ENCODE measurements around the gene KEL. TPM values are rescaled to one million over a fixed set of nuclear protein-coding genes. Genes with fewer than 3 reads are reported as not detected.

KEL gene
- total RNA-seq, 1 donor from 2014 or later: 0.28 TPM

GRCh38 chr7:142901426-142902259 is 60.5 kb downstream of the KEL start:
- no peak for DNase-seq (ENCODE audit: low spot score)
- no peak for ATAC-seq

DNA sequence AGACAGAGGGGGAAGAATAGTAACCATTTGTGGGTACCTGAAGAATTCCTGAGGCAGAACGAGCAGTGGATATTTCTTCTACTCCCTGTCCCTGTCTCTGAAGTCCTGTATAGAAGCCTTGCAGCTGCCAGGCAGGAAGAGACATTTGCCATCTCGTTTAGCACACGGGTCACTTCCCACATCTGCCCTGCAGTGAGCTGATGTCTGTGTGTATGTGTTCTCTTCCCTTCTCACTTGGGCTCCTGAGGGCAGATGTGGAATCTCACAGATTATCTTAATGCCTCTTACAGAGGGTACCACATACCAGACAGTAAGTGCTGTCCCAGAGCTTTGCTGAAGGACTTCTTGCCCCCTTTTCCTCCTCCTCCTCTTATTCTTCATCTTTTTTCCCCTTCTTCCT is 62.5 kb downstream of the KEL start:
- DNase-seq (ENCODE audit: low spot score) (no peak), ATAC-seq (no peak)

DNA sequence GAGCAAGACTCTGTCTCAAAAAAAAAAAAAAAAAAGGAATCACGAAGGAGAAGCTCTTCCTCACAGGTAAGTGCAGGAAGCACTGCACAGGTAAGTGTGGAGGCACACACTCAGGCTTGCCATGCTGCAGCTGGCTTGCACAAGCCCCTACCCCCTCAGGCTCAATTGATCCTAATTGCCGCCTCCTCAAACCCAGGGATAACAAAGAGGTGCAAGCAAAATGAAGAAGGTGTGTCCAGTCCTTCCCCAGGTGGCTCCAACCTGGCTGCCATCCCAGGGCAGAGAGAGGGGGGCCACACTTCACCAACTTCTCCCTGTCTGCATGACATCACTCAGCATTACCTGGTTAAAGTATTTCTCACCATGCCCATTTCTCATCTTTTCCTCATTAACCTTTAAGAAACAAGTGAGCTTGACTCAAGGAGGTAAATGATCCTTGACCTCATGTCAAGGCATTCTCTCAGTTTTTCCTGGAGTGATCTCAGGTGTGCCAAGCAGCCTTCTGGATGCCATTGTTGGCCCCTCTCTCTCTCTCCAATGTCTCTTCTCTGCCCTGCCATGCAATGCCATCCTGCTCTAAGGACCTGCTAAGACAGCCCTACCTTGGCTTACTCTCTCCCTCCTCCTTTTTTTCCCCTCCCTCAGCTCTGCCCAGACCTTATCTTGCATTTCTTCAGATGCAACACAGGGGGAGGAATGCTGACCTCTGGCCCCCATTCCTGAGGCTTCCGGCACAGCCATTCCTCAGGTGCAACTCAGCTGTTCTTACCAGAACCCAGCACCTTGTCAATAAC is 63.6 kb downstream of the KEL start:
- DNase-seq (ENCODE audit: low spot score) (no peak), ATAC-seq (no peak)

DNA sequence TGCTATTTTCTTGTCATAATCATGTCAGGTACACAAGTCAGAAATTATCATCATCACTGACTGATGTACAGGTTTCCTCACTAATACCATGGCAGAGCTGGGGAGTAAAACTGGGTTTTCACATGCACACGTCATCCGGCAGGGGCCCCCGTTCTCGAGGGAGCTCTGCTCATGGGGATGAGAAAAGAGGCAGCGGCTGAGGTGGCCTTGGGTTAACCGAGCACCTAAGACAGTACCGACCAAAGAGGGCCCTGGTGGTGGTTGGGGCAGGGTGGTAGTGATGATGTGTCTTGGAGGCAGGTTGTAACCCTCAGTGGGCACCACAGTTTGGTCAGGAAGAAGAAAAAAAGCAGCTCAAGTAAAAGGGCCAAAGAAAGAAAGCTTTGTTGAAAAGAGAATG is 64.5 kb downstream of the KEL start:
- ATAC-seq: no peak
- DNase-seq (ENCODE audit: low spot score): no peak

DNA sequence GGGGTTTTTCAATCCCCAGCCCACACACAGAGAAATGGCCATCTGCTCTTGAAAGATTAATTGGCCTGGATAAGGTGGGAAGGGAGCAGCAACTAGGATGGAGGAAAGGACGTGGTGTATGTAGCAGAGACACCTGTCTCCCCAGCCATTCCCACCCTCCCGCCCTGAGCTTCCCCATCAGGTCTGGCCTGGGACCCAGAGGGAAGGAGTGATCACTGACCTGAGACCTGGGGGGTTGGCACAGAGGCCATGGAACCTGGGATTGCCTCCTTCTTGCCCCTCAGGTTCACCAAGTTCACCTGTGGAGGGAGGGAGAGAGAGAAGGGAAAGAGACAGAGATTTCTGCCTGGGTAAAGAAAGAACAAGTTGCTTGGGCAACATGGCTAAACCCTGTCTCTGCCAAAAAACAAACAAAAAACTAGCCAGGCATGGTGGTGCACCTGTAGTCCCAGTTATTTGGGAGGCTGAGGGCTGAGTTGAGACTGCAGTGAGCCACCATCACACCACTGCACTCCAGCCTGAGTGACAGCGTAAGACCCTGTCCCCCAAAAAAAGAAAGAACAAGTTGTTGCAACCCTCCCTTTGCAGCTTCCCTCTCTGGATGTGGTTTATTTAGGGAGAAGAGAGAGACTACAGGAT is 65.3 kb downstream of the KEL start:
- DNase-seq (ENCODE audit: low spot score) (no peak), ATAC-seq (no peak)

DNA sequence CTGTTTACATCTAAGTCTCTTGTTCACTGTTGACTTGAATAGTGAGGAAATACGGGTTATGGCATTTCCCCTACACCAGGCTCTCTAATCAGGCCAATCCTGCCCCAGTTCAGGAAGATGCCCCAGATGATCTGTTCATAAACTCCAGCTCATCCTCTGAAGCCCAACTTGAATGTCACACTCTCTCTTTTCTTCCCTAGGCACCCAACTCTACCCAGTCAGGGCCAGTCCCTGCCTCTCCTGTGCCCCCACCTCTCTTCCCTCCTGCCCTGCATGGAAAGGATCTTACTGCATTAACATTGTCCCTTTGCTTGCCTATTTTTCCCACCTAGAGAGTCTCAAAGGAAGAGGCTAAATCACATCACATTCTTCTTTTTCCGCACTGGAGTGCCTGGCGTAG is 66.0 kb downstream of the KEL start:
- DNase-seq (ENCODE audit: low spot score) (no peak), ATAC-seq (no peak)

- ATAC-seq (no peak), DNase-seq (ENCODE audit: low spot score) (no peak)
These were observed 67.1 kb downstream of the KEL start for GRCh38 chr7:142894985-142895593.

- no peak for ATAC-seq
- DNase-seq (ENCODE audit: low spot score): no peak
These were observed 67.8 kb downstream of the KEL start for GRCh38 chr7:142894112-142894984.

- ATAC-seq: no peak
- DNase-seq (ENCODE audit: low spot score): no peak
These were observed 69.2 kb downstream of the KEL start for GRCh38 chr7:142892951-142893350.

GRCh38 chr7:142891490-142892082 is 70.6 kb downstream of the KEL start:
- ATAC-seq: no peak
- no peak for DNase-seq (ENCODE audit: low spot score)

Other genes with a start within 250 kb of the KEL start
- 19.7 TPM for gene PRSS1, start 212.9 kb downstream of the KEL start, total RNA-seq
- 53.2 TPM for gene PRSS2, start 191.4 kb downstream of the KEL start, total RNA-seq
- gene EPHB6, start 107.3 kb downstream of the KEL start, total RNA-seq: 5.1 TPM
- 0.53 TPM for gene TRPV6, start 76.6 kb downstream of the KEL start, total RNA-seq
- not detected for gene TRPV5, start 28.6 kb downstream of the KEL start, total RNA-seq
- gene LLCFC1, start 22.9 kb downstream of the KEL start, total RNA-seq: not detected
- not detected for gene OR9A2, start 64.8 kb upstream of the KEL start, total RNA-seq
- gene OR6V1, start 90.0 kb upstream of the KEL start, total RNA-seq: not detected
- not detected for gene PIP, start 169.7 kb upstream of the KEL start, total RNA-seq
- gene TAS2R39, start 221.1 kb upstream of the KEL start, total RNA-seq: not detected

Data from left lobe of liver (tissue), 2 donors.